Keratinocyte (primary cell): ENCODE results near the gene RNF103. TPM values are rescaled to one million over a fixed set of nuclear protein-coding genes. Genes with fewer than 3 reads are reported as not detected.

ENCODE experiments used
- DNase-seq: peaks from one replicate; pipeline ENCODE4 v3.0.0-alpha.2; 2011; ENCODE audit warnings: low read depth, missing footprints, low spot score
- FAIRE-seq: peaks from 2 replicates; lab custom pipeline; 2011; peaks lifted over from hg19 to GRCh38; lab: Jason Lieb, UNC
- H2AFZ ChIP-seq: 2 replicates; pipeline ENCODE4 v1.6.0; 2012; ENCODE audit warnings: low read length, control low read depth, inconsistent platforms; ENCODE audit not compliant: control insufficient read depth
- H3K27ac ChIP-seq: 2 replicates; pipeline ENCODE4 v1.5.1; 2011; ENCODE audit warnings: low read length; ENCODE audit not compliant: control insufficient read depth, insufficient read depth
- H3K27me3 ChIP-seq: 3 replicates; pipeline ENCODE4 v1.6.0; 2011; ENCODE audit warnings: low read length; ENCODE audit not compliant: control insufficient read depth, insufficient read depth; ENCODE audit errors: extremely low read depth
- H3K36me3 ChIP-seq, 2 experiments: 2 replicates in 1 of 2; 3 replicates in 1 of 2; pipeline ENCODE4 v1.5.1; 2011; ENCODE audit warnings: low read length in 2 of 2, mild to moderate bottlenecking in 1 of 2; ENCODE audit not compliant: control insufficient read depth in 2 of 2, insufficient read depth in 2 of 2; ENCODE audit errors: extremely low read depth in 1 of 2
- H3K4me1 ChIP-seq: 3 replicates; pipeline ENCODE4 v1.5.1; 2011; ENCODE audit warnings: low read length; ENCODE audit not compliant: control insufficient read depth, insufficient read depth; ENCODE audit errors: extremely low read depth
- H3K4me2 ChIP-seq: 3 replicates; pipeline ENCODE4 v1.6.0; 2011; ENCODE audit warnings: low read depth, low read length; ENCODE audit not compliant: control insufficient read depth, insufficient read depth; ENCODE audit errors: extremely low read depth
- H3K4me3 ChIP-seq, 3 experiments: fragments of 200-600 bp in 1 of 3; sonication (generic) in 1 of 3; 2 replicates in 2 of 3; 3 replicates in 1 of 3; pipeline ENCODE4 v1.5.1; 2011 to 2016; ENCODE audit warnings: low read length in 3 of 3, mild to moderate bottlenecking in 3 of 3, control low read depth in 2 of 3, inconsistent platforms in 1 of 3, low read depth in 1 of 3, mixed read lengths in 1 of 3, mixed run types in 1 of 3, moderate library complexity in 1 of 3; ENCODE audit not compliant: control insufficient read depth in 2 of 3, insufficient read depth in 2 of 3; ENCODE audit errors: extremely low read depth in 1 of 3
- H3K79me2 ChIP-seq: 2 replicates; pipeline ENCODE4 v1.6.0; 2012; ENCODE audit warnings: low read length; ENCODE audit not compliant: control insufficient read depth, insufficient read depth
- H3K9ac ChIP-seq: 3 replicates; pipeline ENCODE4 v1.6.0; 2011; ENCODE audit warnings: low read length; ENCODE audit not compliant: control insufficient read depth, insufficient read depth; ENCODE audit errors: extremely low read depth
- H3K9me1 ChIP-seq: 3 replicates; pipeline ENCODE4 v1.6.0; 2011; ENCODE audit warnings: low read length; ENCODE audit not compliant: control insufficient read depth, insufficient read depth; ENCODE audit errors: extremely low read depth
- H3K9me3 ChIP-seq: 2 replicates; pipeline ENCODE4 v1.5.1; 2012; ENCODE audit warnings: low read depth, low read length; ENCODE audit not compliant: control insufficient read depth
- H4K20me1 ChIP-seq: 3 replicates; pipeline ENCODE4 v1.6.0; 2011; ENCODE audit warnings: low read length; ENCODE audit not compliant: control insufficient read depth, insufficient read depth; ENCODE audit errors: extremely low read depth
- CTCF ChIP-seq, 3 experiments: IDR thresholded peaks in 1 of 3; conservative IDR thresholded peaks in 1 of 3; optimal IDR thresholded peaks in 1 of 3; 2 replicates in 2 of 3; 3 replicates in 1 of 3; pipeline versions ENCODE3 to v1.5.1; 2011; ENCODE audit warnings: low read length in 3 of 3, mild to moderate bottlenecking in 3 of 3, moderate library complexity in 2 of 3, control low read depth in 1 of 3, inconsistent platforms in 1 of 3; ENCODE audit not compliant: insufficient read depth in 2 of 3; ENCODE audit errors: extremely low read depth in 1 of 3
- EZH2 ChIP-seq: IDR thresholded peaks from one replicate; pipeline ENCODE4 v1.6.1; 2012; ENCODE audit warnings: inconsistent platforms, mild to moderate bottlenecking, low read length, moderate library complexity
- dilution Hi-C: fragments of 300-500 bp; cut with MboI; formaldehyde crosslinking; loops from one replicate; pipeline ENCODE4 v1.7.0; 2020; ENCODE audit warnings: low sequenced_read_pairs; ENCODE audit not compliant: extremely low pct_ligation_motif_present
- polyA minus RNA-seq, 3 experiments: library from RNA; depleted of rRNA, polyadenylated mRNA; stranded (reverse); fragments of >200 nt; gene quantifications; 1 replicate in 1 of 3; 2 replicates in 1 of 3; 3 replicates in 1 of 3; pipeline ENCODE4 v1.2.3, GENCODE V29; 2011
- polyA plus RNA-seq, 5 experiments: library from polyadenylated mRNA; depleted of rRNA in 3 of 5; stranded (reverse) in 3 of 5; stranded (forward) in 1 of 5; unstranded in 1 of 5; fragments of >200 nt; gene quantifications; 1 replicate in 1 of 5; 2 replicates in 3 of 5; 3 replicates in 1 of 5; pipeline versions ENCODE4 v1.2.1 to v1.2.3, GENCODE V29; 2011 to 2012; ENCODE audit warnings: missing spikeins in 2 of 5, low read depth in 1 of 5, low replicate concordance in 1 of 5

The RNF103 gene
- 11.0 to 15.7 TPM (median 11.7 TPM) in 3 replicates for polyA plus RNA-seq
- polyA plus RNA-seq (2011; ENCODE audit: low read depth), result 24.0 TPM
- 6.4 and 10.9 TPM in 2 replicates for polyA plus RNA-seq (2011; cell fraction: cytosol; rRNA removed)
- polyA plus RNA-seq (2011; cell fraction: nucleus; rRNA removed), result 20.9 and 30.1 TPM in 2 replicates
- 10.0 and 23.6 TPM in 2 replicates for polyA plus RNA-seq (2012; ENCODE audit: low replicate concordance)
- 2.6 to 15.2 TPM (median 8.1 TPM) in 3 replicates for polyA minus RNA-seq
- 9.0 TPM for polyA minus RNA-seq (2011; cell fraction: cytosol; rRNA and poly(A)+ RNA removed)
- polyA minus RNA-seq (2011; cell fraction: nucleus; rRNA and poly(A)+ RNA removed), result 19.0 and 31.4 TPM in 2 replicates

- Histone ChIP-seq H3K36me3 (peaks cover 0 to 3% of the 10 kb centered on the region in 2 experiments), H3K4me1 (peaks cover 6% of the 10 kb centered on the region), H3K4me3 (peak within 1 kb of the TSS; percentile 64 to 85 (median 72)), H3K4me2 (peak within 1 kb of the TSS; percentile 83), H2AFZ (peak within 1 kb of the TSS; percentile 92), H3K27ac (peak within 1 kb of the TSS; percentile 78), H4K20me1 (no peaks in the 10 kb centered on the region), H3K9me1 (no peaks in the 10 kb centered on the region), H3K79me2 (peaks cover 27% of the 10 kb centered on the region), H3K9me3 (no peaks in the 10 kb centered on the region), H3K9ac (peak within 1 kb of the TSS; percentile 94), H3K27me3 (no peaks in the 10 kb centered on the region)
- TF ChIP-seq EZH2 (no peak), CTCF (optimal IDR thresholded peaks at IDR 0.05 in 1 of 3, IDR thresholded peaks at IDR 0.05 in 1 of 3, conservative IDR thresholded peaks at IDR 0.05 in 1 of 3; ENCODE audit: extremely low read depth in 1 of 3, insufficient read depth in 2 of 3, low read length in 3 of 3) (no peak)
- dilution Hi-C loops, result no loop called here
- FAIRE-seq (no peak), DNase-seq (no peak)
Measured at GRCh38 chr2:86623494-86624266, at the start of gene RNF103. Gene RNF103, minus strand, starts transcription at chr2:86623865. Its CDS starts 979 bp downstream, at chr2:86622886.

- H3K4me1 ChIP-seq, result peaks cover 5% of the 10 kb centered on the region
- DNase-seq (no peak), FAIRE-seq (no peak)
- H3K27me3 ChIP-seq, result no peaks in the 10 kb centered on the region
- no peaks in the 10 kb centered on the region for H4K20me1 ChIP-seq
- no peaks in the 10 kb centered on the region for H3K36me3 ChIP-seq
- no peak overlapping the region for H3K4me2 ChIP-seq
- no peaks in the 10 kb centered on the region for H3K9me1 ChIP-seq
- TF ChIP-seq EZH2, result no peak
- no peak for TF ChIP-seq CTCF (optimal IDR thresholded peaks at IDR 0.05 in 1 of 3, IDR thresholded peaks at IDR 0.05 in 1 of 3, conservative IDR thresholded peaks at IDR 0.05 in 1 of 3; ENCODE audit: extremely low read depth in 1 of 3, insufficient read depth in 2 of 3, low read length in 3 of 3)
- H3K4me3 ChIP-seq, result no peak overlapping the region
- H2AFZ ChIP-seq, result no peak overlapping the region
- dilution Hi-C loops, result no loop called here
- H3K9ac ChIP-seq, result no peak overlapping the region
- no peaks in the 10 kb centered on the region for H3K9me3 ChIP-seq
- H3K27ac ChIP-seq, result no peak overlapping the region
- no peaks in the 10 kb centered on the region for H3K79me2 ChIP-seq
Measured at GRCh38 chr2:86673011-86673410, 49.3 kb upstream of the RNF103 start.
